ENCODE results near the gene DYNC1I1. TPM values are rescaled to one million over a fixed set of nuclear protein-coding genes. Genes with fewer than 3 reads are reported as not detected.

Gene DYNC1I1
- total RNA-seq, 1 experiment from 2014 or later, result 3.2 TPM

DNA sequence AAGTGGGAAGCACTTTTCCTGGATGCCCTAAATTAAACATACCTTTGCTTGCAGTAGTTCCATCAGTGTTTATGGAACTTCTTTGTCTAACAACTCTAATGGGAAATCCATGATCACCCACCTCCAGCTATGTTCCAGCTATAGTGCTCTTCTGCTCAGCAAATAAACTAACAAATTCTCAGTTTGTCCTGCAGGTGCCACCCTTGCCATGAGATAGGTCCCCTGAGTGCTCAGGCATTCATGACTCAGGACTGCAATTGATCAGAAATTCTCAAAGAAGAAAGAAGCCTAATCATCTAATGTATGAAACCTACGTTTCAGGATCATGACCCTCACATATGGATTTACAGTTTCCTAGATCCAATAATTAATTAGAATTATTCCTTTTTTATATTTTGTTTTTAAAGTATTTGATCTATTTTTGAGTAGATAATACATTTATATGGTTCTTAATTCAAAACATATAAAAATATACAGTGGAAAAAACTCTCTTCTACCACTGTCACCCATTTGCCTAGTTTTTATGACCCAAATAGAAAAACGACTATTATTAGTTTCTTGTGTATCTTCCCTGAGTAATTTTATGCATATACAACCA is 48.7 kb upstream of the DYNC1I1 start:
- Histone ChIP-seq H2BK15ac (ENCODE audit: low read depth, low read length) (no peak overlapping the region), H3K4ac (ENCODE audit: low read depth, low read length) (no peak overlapping the region), H2AFZ (ENCODE audit: low read length) (no peak overlapping the region), H3K9me3 (ENCODE audit: control insufficient read depth, low read depth, low read length) (no peaks in the 10 kb centered on the region), H3K56ac (ENCODE audit: insufficient read length, low read depth, low read length) (no peak overlapping the region), H4K5ac (ENCODE audit: insufficient read length, low read depth, low read length) (no peak overlapping the region), H3K23me2 (ENCODE audit: insufficient read length, low read depth, low read length, poor library complexity, severe bottlenecking) (no peaks in the 10 kb centered on the region), H3K4me1 (ENCODE audit: insufficient read depth, low read length) (no peaks in the 10 kb centered on the region), H2BK120ac (ENCODE audit: low read depth, low read length, poor library complexity, severe bottlenecking) (no peak overlapping the region), H3K27ac (ENCODE audit: insufficient read length, low read depth, low read length) (no peak overlapping the region), H2BK20ac (ENCODE audit: low read depth, low read length, poor library complexity, severe bottlenecking) (no peak overlapping the region), H3K23ac (ENCODE audit: insufficient read length, low read depth, low read length) (no peak overlapping the region), H2BK5ac (ENCODE audit: insufficient read length, low read length) (no peak overlapping the region), H3K79me2 (ENCODE audit: insufficient read depth, low read length) (no peaks in the 10 kb centered on the region), H3T11ph (ENCODE audit: low read length) (no peak overlapping the region), H3K79me1 (ENCODE audit: insufficient read depth, low read depth, low read length, poor library complexity, severe bottlenecking) (no peaks in the 10 kb centered on the region), H3K14ac (ENCODE audit: insufficient read depth, low read length) (no peak overlapping the region), H3K18ac (ENCODE audit: insufficient read length, low read depth, low read length) (no peak overlapping the region), H4K8ac (replicated peaks; ENCODE audit: insufficient read length, low read depth, low read length) (no peak overlapping the region), H4K91ac (ENCODE audit: insufficient read length, low read depth, low read length) (no peak overlapping the region), H3K9ac (ENCODE audit: extremely low read depth, insufficient read length, low read length) (no peak overlapping the region), H3K4me2 (ENCODE audit: insufficient read depth, insufficient read length, low read length) (no peak overlapping the region), H2AK5ac (ENCODE audit: insufficient read length, low read length) (no peak overlapping the region), H2BK12ac (ENCODE audit: insufficient read length, low read depth, low read length) (no peak overlapping the region), H4K20me1 (ENCODE audit: control insufficient read depth, insufficient read depth, insufficient read length) (no peaks in the 10 kb centered on the region), H3K27me3 (ENCODE audit: insufficient read depth, low read length) (no peaks in the 10 kb centered on the region)
- Mint-ChIP-seq H3K9me3 (no peaks in the 10 kb centered on the region), H3K27me3 (ENCODE audit: low read depth) (peaks cover 6% of the 10 kb centered on the region), H3K36me3 (ENCODE audit: insufficient read depth in 1 of 3, low read depth in 3 of 3) (no peaks in the 10 kb centered on the region), H3K27ac (no peak overlapping the region), H3K4me3 (no peak overlapping the region), H3K4me1 (no peaks in the 10 kb centered on the region)
- TF ChIP-seq, protein P1, sequence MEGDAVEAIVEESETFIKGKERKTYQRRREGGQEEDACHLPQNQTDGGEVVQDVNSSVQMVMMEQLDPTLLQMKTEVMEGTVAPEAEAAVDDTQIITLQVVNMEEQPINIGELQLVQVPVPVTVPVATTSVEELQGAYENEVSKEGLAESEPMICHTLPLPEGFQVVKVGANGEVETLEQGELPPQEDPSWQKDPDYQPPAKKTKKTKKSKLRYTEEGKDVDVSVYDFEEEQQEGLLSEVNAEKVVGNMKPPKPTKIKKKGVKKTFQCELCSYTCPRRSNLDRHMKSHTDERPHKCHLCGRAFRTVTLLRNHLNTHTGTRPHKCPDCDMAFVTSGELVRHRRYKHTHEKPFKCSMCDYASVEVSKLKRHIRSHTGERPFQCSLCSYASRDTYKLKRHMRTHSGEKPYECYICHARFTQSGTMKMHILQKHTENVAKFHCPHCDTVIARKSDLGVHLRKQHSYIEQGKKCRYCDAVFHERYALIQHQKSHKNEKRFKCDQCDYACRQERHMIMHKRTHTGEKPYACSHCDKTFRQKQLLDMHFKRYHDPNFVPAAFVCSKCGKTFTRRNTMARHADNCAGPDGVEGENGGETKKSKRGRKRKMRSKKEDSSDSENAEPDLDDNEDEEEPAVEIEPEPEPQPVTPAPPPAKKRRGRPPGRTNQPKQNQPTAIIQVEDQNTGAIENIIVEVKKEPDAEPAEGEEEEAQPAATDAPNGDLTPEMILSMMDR (conservative IDR thresholded peaks at IDR 0.05), result peak; percentile 78
- WGBS (ENCODE audit: extremely low coverage, insufficient read length, low lambda C conversion rate), result no CpG with 5 or more reads among the region's 2 CpGs
- peak; percentile 55 for DNase-seq
